Mucosa of rectum (tissue), 2 donors: ENCODE data around the gene PKNOX1.
"Not testable (repeated sequence)": the region's sequence is repeated elsewhere in the genome, so short reads cannot be mapped to it uniquely, and the experiment has no call there.

Experiments
- H3K27ac ChIP-seq, 2 donors: one replicate each; pipeline ENCODE4 v1.7.0; 2013; ENCODE audit warnings: inconsistent platforms in 2 of 2, low read depth in 2 of 2, low read length in 2 of 2
- H3K27me3 ChIP-seq, 2 donors: one replicate each; pipeline ENCODE4 v1.7.0; 2013; ENCODE audit warnings: low read length in 2 of 2; ENCODE audit not compliant: control insufficient read depth in 2 of 2, insufficient read depth in 2 of 2
- H3K36me3 ChIP-seq, 2 donors: one replicate each; pipeline ENCODE4 v1.7.0; 2013; ENCODE audit warnings: low read length in 2 of 2; ENCODE audit not compliant: control insufficient read depth in 2 of 2, insufficient read depth in 2 of 2
- H3K4me1 ChIP-seq, 2 donors: one replicate each; pipeline ENCODE4 v1.7.0; 2013; ENCODE audit warnings: low read length in 2 of 2, mild to moderate bottlenecking in 1 of 2; ENCODE audit not compliant: control insufficient read depth in 2 of 2, insufficient read depth in 2 of 2
- H3K4me3 ChIP-seq, 2 donors: one replicate each; pipeline ENCODE4 v1.7.0; 2013; ENCODE audit warnings: low read length in 2 of 2
- H3K9ac ChIP-seq, 2 donors: one replicate each; pipeline ENCODE4 v1.7.0; 2013; ENCODE audit warnings: low read length in 2 of 2, low read depth in 1 of 2, mild to moderate bottlenecking in 1 of 2
- H3K9me3 ChIP-seq, 2 donors: one replicate each; pipeline ENCODE4 v1.7.0; 2013; ENCODE audit warnings: low read length in 2 of 2; ENCODE audit not compliant: control insufficient read depth in 2 of 2
- donor health status: healthy.
- donor health status: Normal muscosa, but diverticular disease.

The PKNOX1 gene

DNA sequence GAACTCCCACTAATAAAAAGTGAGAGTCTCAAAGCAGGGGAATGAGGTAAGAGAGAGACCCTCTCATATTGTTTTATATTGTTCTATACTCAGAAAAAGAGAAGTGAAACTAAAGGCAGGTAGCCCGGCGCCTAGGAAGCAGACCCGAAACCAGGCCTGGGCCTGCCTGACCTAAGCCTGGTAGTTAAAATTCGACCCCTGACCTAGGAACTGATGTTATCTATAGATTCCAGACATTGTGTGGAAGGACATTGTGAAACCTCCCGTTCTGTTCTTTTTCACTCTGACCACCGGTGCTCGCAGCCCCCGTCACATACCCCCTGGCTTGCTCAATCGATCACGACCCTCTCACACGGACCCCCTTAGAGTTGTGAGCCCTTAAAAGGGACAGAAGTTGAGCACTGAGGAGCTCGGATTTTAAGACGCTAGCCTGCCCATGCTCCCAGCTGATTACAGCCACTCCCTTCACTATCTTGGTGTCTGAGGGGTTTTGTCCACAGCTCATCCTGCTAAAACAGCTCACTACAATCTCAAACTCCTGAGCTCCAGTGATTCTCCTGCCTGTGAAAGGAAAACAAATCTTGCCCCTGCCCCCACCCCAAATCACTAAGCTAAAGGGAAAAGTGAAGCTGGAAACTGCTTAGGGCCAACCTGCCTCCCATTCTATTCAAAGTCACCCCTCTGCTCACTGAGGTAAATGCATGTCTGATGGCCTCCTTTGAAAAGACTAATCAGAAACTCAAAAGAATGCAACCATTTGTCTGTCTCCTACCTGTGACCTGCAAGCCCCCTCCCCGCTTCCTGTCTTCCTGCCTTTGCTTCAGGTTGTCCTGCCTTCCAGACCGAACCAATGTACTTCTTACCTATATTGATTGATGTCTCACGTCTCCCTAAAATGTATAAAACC, 37.1 kb upstream of the PKNOX1 start:
- H3K4me3 ChIP-seq, H3K9ac ChIP-seq, H3K36me3 ChIP-seq, H3K27me3 ChIP-seq, H3K9me3 ChIP-seq, H3K4me1 ChIP-seq, H3K27ac ChIP-seq: not testable (repeated sequence)

DNA sequence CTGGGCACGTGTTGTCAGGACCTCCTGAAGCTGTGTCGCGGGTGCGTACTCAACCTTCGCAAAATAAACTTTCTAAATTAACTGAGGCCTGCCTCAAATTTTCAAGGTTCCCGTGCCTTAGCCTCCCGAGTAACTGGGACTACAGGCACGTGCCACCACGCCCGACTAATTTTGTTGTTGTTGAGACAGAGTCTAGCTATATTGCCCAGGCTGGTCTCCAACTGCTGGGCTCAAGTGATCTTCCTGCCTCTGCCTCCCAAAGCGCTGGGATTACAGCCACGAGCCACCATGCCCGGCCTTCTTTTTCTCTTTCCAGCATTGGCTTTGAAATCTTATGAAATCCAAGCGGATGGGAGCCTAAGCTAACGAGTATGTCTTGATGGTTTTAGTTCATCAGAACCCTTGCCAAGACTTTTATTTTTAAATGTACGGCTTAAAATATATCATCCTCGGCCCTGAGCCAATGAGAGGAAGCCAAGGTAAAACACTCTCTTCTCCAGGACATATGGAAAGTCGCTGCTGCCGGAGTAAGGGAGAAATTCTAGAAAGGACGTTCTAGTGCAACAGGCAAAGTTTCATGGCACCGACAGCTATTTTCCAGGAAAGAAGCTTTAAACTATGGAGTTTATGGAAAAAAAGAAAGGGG, 36.3 kb upstream of the PKNOX1 start:
- Histone ChIP-seq H3K9me3 (no peaks in the 10 kb centered on the region), H3K36me3 (no peaks in the 10 kb centered on the region), H3K4me3 (no peak overlapping the region), H3K27ac (no peak overlapping the region), H3K27me3 (no peaks in the 10 kb centered on the region), H3K9ac (no peak overlapping the region), H3K4me1 (peaks cover 0 to 3% of the 10 kb centered on the region in 2 donors)

DNA sequence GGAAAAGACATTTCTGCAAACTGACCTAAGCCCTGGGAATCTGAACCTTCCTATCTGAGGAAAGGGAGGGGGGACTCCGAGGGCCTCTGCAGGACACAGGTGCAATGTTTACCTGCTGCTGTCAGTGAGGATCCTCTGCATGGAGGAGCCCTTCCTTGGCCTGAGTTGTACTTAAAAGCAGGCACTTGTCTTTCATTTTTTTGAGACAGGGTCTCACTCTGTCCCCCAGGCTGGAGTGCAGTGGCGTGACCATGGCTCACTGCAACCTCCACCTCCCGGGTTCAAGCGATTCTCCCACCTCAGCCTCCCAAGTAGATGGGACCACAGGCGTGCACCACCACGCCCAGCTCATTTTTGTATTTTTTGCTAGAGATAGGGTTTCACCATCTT, 35.8 kb upstream of the PKNOX1 start:
- H3K4me3 ChIP-seq, H3K9ac ChIP-seq, H3K4me1 ChIP-seq, H3K36me3 ChIP-seq, H3K27ac ChIP-seq, H3K9me3 ChIP-seq, H3K27me3 ChIP-seq: not testable (repeated sequence)

DNA sequence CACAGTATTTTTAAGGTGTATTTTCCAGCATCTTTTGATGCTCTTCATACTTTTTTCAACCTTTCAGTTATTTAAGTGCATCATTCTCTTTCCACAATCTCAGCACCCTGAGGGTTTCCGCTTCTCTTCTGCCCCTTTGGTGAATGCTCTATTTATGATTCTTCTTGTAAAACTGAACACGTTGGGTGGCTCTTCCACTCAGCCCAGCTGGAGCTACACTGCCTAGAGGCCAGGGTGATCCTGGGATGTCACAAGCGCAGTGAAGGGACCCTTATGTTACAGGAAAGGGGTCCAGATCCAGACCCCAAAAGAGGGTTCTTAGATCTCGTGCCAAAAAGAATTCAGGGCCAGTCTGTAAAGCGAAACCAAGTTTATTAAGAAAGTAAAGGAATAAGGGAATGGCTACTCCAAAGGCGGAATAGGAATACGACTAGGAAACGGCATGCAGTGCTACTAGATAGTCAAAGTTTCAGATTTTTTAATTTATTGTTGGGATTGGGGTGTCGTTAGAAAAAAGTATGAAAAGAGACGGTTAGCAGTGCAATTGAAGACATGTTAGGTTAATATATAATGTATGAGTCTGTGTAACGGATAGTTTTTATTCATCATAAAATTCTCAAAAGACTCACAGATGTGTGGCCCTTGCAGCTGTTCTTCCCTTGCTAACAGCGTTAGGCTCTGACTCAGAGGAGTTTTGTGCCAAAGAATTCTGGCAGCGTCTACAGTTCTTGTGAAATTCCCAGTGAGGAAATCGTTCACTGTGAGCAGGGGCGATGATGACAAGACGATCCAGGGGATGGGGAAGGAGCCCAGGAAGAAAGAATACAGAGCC, 34.6 kb upstream of the PKNOX1 start:
- Histone ChIP-seq H3K36me3 (no peaks in the 10 kb centered on the region), H3K9ac (no peak overlapping the region), H3K27me3 (no peaks in the 10 kb centered on the region), H3K4me1 (peaks cover 0 to 3% of the 10 kb centered on the region in 2 donors), H3K9me3 (no peaks in the 10 kb centered on the region), H3K4me3 (peak overlapping the region in 1 of 2 donors; percentile 16), H3K27ac (peak overlapping the region in 1 of 2 donors; percentile 38)

DNA sequence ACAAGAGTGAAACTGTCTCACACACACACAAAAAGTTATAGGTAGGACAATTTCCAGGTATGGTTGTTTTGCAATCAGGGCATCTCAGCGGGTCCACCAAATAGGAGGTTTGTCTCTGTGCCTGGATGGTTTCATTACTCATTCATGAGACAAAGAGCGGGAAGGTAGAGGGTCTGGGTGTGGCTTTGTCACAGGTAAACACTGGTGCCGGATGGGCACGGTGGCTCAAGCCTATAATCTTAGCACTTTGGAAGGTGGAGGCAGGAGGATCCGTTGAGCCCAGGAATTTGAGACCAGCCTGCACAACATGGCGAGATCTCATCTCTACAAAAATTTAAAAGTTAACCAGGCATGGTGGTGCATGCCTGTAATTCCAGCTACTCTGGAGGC, 32.7 kb upstream of the PKNOX1 start:
- H3K9ac ChIP-seq, result no peak overlapping the region
- no peaks in the 10 kb centered on the region for H3K27me3 ChIP-seq
- H3K4me3 ChIP-seq, result no peak overlapping the region
- no peaks in the 10 kb centered on the region for H3K9me3 ChIP-seq
- H3K36me3 ChIP-seq, result no peaks in the 10 kb centered on the region
- no peak overlapping the region for H3K27ac ChIP-seq
- peaks cover 0 to 3% of the 10 kb centered on the region in 2 donors for H3K4me1 ChIP-seq

DNA sequence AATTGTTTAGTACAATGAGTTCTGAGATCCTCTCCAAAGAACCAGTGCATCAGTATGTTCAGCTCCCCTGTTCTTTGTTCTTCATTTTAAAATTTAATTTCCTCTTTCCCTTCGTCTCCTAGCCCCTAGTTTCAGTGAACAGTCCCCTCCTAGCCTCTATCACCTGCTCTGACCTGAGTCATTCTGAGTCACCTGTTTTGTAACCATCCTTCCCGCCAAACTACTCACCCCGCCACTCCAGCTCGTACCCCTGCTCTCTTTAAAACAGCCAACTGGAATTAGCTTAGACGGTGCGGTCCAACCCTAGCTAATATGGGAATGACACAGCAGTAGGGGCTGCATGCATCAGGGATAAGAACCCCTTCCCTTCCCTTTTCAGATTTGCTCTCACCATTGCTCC, 32.1 kb upstream of the PKNOX1 start:
- Histone ChIP-seq H3K4me1 (peaks cover 0 to 3% of the 10 kb centered on the region in 2 donors), H3K9ac (no peak overlapping the region), H3K36me3 (no peaks in the 10 kb centered on the region), H3K27me3 (no peaks in the 10 kb centered on the region), H3K4me3 (no peak overlapping the region), H3K9me3 (no peaks in the 10 kb centered on the region), H3K27ac (no peak overlapping the region)

DNA sequence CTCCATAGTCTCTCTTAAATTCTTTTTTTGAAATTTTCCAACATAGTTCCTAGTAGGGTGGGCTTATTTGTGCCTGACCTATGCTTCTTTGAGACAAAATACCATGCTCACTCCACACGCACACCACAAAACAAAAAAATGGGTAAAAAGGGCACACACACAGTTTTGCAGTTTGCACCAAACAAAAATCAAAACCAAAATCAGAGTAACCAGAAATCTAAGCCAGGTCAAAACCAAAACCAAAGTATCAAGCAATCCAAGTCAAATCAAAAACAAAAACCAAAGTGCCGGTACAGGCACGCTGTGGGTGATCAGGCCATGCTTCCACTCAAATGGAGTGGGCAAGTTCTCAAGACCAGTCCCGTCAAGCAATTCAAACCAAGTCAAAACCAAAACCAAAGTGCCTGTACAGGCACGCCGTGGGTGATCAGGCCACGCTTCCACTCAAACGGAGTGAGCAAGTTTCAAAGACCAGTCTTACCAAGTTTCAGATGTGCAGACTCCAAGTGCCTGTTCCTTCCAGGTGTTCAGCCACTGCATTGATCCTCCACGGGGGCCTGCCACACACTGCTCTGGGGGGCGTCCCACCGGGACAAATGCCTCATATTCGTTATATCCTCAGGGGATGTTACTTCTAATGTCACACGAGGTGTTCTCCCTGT, 25.1 kb upstream of the PKNOX1 start:
- not testable (repeated sequence) for H3K27ac ChIP-seq, H3K9ac ChIP-seq, H3K4me1 ChIP-seq, H3K9me3 ChIP-seq, H3K27me3 ChIP-seq, H3K36me3 ChIP-seq, H3K4me3 ChIP-seq

DNA sequence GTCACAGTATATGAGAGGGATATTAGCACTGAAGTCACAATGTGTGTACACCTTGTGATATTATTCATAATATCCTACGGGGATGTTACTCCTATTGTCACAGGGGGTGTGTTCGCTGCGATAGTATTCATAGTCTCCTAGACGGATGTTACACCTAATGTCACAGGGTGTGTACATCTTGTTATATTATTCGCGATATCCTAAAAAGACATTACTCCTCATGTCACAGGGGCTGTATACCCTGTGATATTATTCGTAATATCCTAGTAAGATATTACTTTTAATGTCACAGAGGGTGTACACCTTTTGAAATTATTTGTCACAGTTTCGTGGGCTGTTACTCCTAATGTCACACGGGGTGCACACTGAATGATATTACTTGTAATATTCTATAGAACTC, 23.2 kb upstream of the PKNOX1 start:
- H3K9ac ChIP-seq, H3K4me3 ChIP-seq, H3K36me3 ChIP-seq, H3K27ac ChIP-seq, H3K4me1 ChIP-seq, H3K9me3 ChIP-seq, H3K27me3 ChIP-seq: not testable (repeated sequence)

DNA sequence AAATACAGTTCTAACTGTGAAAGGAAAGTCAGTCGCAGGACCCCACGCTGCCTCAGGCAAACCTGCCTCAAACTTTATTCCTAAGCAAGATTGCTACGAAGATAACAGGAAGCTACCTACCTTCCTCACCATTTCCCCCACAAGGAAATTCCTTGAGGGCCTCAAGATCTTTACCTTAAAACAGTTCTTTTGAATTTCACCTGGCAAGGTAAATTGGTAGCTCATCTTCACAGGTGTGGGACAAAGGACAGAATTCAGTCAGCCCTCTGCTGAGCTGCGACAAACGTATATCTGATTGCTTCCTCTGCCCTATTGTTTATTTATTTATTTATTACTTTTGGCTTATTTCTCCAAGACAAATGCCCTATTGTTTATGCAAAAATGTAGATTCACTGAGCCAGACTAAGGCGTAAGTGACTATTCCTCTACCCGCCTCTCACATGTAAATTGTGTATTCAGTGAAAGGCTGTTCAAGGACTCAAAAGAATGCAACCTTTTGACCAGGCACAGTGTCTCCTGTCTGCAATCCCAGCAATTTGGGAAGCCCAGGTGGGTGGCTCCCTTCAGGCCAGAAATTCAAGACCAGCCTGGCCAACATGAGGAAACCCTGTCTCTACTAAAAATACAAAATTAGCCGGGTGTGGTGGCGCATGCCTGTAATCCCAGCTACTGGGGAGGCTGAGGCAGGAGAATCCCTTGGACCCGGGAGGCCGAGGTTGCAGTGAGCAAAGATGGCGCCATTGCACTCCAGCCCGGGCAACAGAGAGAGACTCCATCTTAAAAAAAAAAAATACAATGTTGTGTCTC, 17.3 kb upstream of the PKNOX1 start:
- Histone ChIP-seq H3K4me1 (peaks cover 0 to 6% of the 10 kb centered on the region in 2 donors), H3K27me3 (no peaks in the 10 kb centered on the region), H3K9ac (no peak overlapping the region), H3K4me3 (no peak overlapping the region), H3K36me3 (no peaks in the 10 kb centered on the region), H3K27ac (no peak overlapping the region), H3K9me3 (no peaks in the 10 kb centered on the region)
